ENCODE results near the gene NT5C1A.
A peak's percentile ranks its signal among the peaks of the same experiment; 100 is the strongest.

The NT5C1A gene

DNA sequence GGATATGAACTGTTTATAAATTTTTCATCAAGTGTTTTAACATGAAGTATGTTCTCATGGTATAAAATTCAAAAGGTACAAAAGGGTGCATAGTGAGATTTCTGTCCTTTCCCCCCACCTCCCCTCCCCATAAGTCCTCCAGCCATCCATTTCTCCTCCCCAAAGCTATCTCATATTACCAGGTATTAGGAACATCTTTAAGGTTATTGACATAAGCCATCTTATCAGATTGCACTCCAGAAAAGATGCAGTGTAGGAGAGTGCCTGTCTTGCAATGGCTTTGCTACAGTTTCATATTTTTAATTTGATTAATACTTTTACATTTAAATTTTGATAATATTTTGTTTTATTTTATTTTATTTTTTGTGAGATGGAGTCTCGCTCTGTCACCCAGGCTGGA lies 32.9 kb upstream of the NT5C1A start:
- H3K27me3 ChIP-seq: no peaks in the 10 kb centered on the region
- no peak for TF ChIP-seq Cebpa-rat (IDR thresholded peaks at IDR 0.05)
- no peak overlapping the region for H3K4me2 ChIP-seq
- no peak overlapping the region for H3K27ac ChIP-seq
- no peak overlapping the region for H3K9ac ChIP-seq
- 0 out of 22 replicates have a peak, but pooled peaks cover 0 to 6% (median 0%) of the 10 kb centered on the region in 11 experiments for H3K9me3 ChIP-seq (replicated peaks in 1 of 11)
- no peaks in the 10 kb centered on the region for H3K36me3 ChIP-seq
- no peaks in the 10 kb centered on the region for H4K20me1 ChIP-seq
- H3K4me3 ChIP-seq: no peak overlapping the region
- H3K4me1 ChIP-seq: peaks cover 0 to 25% (median 14%) of the 10 kb centered on the region in 10 experiments; a peak in 17 of 20 replicates

GRCh38 chr1:39701049-39701439 lies 29.1 kb upstream of the NT5C1A start:
- no peak overlapping the region for H3K9ac ChIP-seq
- H4K20me1 ChIP-seq: no peaks in the 10 kb centered on the region
- H3K4me3 ChIP-seq: no peak overlapping the region
- H3K36me3 ChIP-seq: no peaks in the 10 kb centered on the region
- no peaks in the 10 kb centered on the region for H3K9me3 ChIP-seq (replicated peaks in 1 of 11)
- H3K4me2 ChIP-seq: no peak overlapping the region
- TF ChIP-seq Cebpa-rat (IDR thresholded peaks at IDR 0.05): no peak
- no peaks in the 10 kb centered on the region for H3K27me3 ChIP-seq
- H3K4me1 ChIP-seq: peaks cover 0 to 10% (median 6%) of the 10 kb centered on the region in 10 experiments; a peak in 17 of 20 replicates
- H3K27ac ChIP-seq: no peak overlapping the region

DNA sequence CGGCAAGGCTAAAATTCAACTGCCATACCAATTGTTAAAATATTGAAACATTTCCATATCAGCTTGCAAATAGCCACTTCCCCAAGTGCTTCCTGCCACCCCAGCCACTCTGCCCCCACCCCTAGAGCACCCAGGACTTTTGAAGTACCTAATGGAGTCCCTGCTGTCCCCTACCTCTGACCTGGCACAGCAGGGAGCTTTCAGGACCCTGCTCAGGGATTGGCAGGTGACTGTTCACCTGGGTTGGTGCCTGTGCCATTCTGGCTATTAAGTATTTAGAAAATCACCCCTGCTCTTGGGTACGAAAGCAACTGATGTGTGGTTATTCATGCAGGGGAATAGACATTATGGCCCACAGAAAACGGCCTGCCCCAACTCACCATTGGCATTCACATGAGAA lies 28.4 kb upstream of the NT5C1A start:
- Histone ChIP-seq H3K36me3 (no peaks in the 10 kb centered on the region), H3K4me1 (peaks cover 0 to 3% (median under 1%) of the 10 kb centered on the region in 10 experiments; a peak in 10 of 20 replicates), H4K20me1 (no peaks in the 10 kb centered on the region), H3K27me3 (no peaks in the 10 kb centered on the region), H3K27ac (no peak overlapping the region), H3K4me2 (no peak overlapping the region), H3K9me3 (replicated peaks in 1 of 11) (no peaks in the 10 kb centered on the region), H3K9ac (no peak overlapping the region), H3K4me3 (no peak overlapping the region)
- TF ChIP-seq Cebpa-rat (IDR thresholded peaks at IDR 0.05): no peak

DNA sequence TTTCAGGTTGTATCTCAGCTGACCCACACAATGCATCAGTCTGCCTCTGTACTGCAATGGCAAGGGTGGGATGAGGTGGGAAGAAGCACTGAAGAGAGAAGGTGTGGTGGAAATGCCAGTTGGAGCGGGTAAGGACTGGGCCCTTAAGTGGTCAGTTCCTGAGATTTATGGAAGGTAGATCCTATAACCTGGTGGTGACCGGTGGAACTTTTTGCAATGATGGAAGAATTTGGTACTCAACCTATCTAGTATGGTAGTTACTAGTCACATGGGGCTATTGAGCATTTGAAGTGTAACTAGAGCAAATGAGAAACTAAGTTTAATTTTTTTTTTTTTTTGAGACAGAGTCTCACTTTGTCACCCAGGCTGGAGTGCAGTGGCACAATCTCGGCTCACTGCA lies 27.5 kb upstream of the NT5C1A start:
- Histone ChIP-seq H3K27ac (no peak overlapping the region), H4K20me1 (no peaks in the 10 kb centered on the region), H3K4me2 (no peak overlapping the region), H3K36me3 (no peaks in the 10 kb centered on the region), H3K4me3 (no peak overlapping the region), H3K9me3 (replicated peaks in 1 of 11) (no peaks in the 10 kb centered on the region), H3K9ac (no peak overlapping the region), H3K27me3 (no peaks in the 10 kb centered on the region), H3K4me1 (peaks cover 0 to 9% (median 0%) of the 10 kb centered on the region in 10 experiments; a peak in 4 of 20 replicates)
- TF ChIP-seq Cebpa-rat (IDR thresholded peaks at IDR 0.05): no peak

- H4K20me1 ChIP-seq: no peaks in the 10 kb centered on the region
- H3K36me3 ChIP-seq: no peaks in the 10 kb centered on the region
- no peaks in the 10 kb centered on the region for H3K27me3 ChIP-seq
- H3K4me2 ChIP-seq: no peak overlapping the region
- H3K9ac ChIP-seq: no peak overlapping the region
- H3K4me3 ChIP-seq: no peak overlapping the region
- no peak overlapping the region for H3K27ac ChIP-seq
- H3K4me1 ChIP-seq: peaks cover 0 to 9% (median 0%) of the 10 kb centered on the region in 10 experiments; a peak in 4 of 20 replicates
- TF ChIP-seq Cebpa-rat (IDR thresholded peaks at IDR 0.05): no peak
- no peaks in the 10 kb centered on the region for H3K9me3 ChIP-seq (replicated peaks in 1 of 11)
Observed at GRCh38 chr1:39698568-39698967, 26.7 kb upstream of the NT5C1A start.

GRCh38 chr1:39696448-39696847 lies 24.5 kb upstream of the NT5C1A start:
- no peak for TF ChIP-seq Cebpa-rat (IDR thresholded peaks at IDR 0.05)
- H3K4me3 ChIP-seq: no peak overlapping the region
- H4K20me1 ChIP-seq: no peaks in the 10 kb centered on the region
- H3K4me1 ChIP-seq: peaks cover 0 to 9% (median 3%) of the 10 kb centered on the region in 10 experiments; a peak in 11 of 20 replicates
- H3K27me3 ChIP-seq: peaks cover 0 to 12% (median 10%) of the 10 kb centered on the region in 11 experiments; a peak in 12 of 22 replicates
- H3K9me3 ChIP-seq (replicated peaks in 1 of 11): no peaks in the 10 kb centered on the region
- H3K4me2 ChIP-seq: no peak overlapping the region
- no peak overlapping the region for H3K9ac ChIP-seq
- no peak overlapping the region for H3K27ac ChIP-seq
- H3K36me3 ChIP-seq: no peaks in the 10 kb centered on the region

DNA sequence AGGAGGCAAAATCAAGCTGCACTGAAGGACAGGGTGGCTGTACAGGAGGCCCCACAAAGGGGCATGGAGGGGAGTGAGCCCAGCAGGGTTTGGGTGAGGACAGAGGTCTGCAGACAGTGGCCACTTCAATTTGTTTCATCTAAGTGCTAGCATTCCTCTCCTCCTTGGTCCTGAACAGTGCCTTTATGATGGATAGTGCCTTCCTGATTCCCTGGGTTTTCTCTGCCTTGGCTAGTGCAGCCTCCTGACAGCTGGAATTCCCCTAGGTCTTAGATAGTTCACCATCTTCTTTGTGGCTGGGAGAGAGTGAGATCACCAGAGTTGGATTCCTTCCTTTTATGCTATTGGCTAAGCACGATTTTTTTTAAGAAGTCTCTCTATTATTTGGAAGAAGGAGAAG lies 23.1 kb upstream of the NT5C1A start:
- no peak overlapping the region for H3K4me3 ChIP-seq
- peak overlapping the region in 2 of 11 experiments; percentile 42 to 52; a peak in 5 of 22 replicates for H3K4me2 ChIP-seq
- H4K20me1 ChIP-seq: peaks cover 0 to 6% (median 0%) of the 10 kb centered on the region in 11 experiments; a peak in 2 of 22 replicates
- H3K27me3 ChIP-seq: peaks cover 6 to 25% (median 21%) of the 10 kb centered on the region in 11 experiments; a peak in 17 of 22 replicates
- peaks cover 8 to 19% (median 12%) of the 10 kb centered on the region in 10 experiments; a peak in 19 of 20 replicates for H3K4me1 ChIP-seq
- H3K36me3 ChIP-seq: no peaks in the 10 kb centered on the region
- H3K9ac ChIP-seq: no peak overlapping the region
- no peaks in the 10 kb centered on the region for H3K9me3 ChIP-seq (replicated peaks in 1 of 11)
- no peak overlapping the region for H3K27ac ChIP-seq
- no peak for TF ChIP-seq Cebpa-rat (IDR thresholded peaks at IDR 0.05)

GRCh38 chr1:39694026-39694425 lies 22.1 kb upstream of the NT5C1A start:
- Histone ChIP-seq H3K27ac (no peak overlapping the region), H3K9me3 (replicated peaks in 1 of 11) (no peaks in the 10 kb centered on the region), H3K9ac (no peak overlapping the region), H4K20me1 (peaks cover 0 to 9% (median 0%) of the 10 kb centered on the region in 11 experiments; a peak in 2 of 22 replicates), H3K27me3 (peaks cover 7 to 28% (median 21%) of the 10 kb centered on the region in 11 experiments; a peak in 17 of 22 replicates), H3K36me3 (no peaks in the 10 kb centered on the region), H3K4me1 (peaks cover 14 to 24% (median 19%) of the 10 kb centered on the region in 10 experiments), H3K4me3 (no peak overlapping the region), H3K4me2 (no peak overlapping the region)
- TF ChIP-seq Cebpa-rat (IDR thresholded peaks at IDR 0.05): no peak

DNA sequence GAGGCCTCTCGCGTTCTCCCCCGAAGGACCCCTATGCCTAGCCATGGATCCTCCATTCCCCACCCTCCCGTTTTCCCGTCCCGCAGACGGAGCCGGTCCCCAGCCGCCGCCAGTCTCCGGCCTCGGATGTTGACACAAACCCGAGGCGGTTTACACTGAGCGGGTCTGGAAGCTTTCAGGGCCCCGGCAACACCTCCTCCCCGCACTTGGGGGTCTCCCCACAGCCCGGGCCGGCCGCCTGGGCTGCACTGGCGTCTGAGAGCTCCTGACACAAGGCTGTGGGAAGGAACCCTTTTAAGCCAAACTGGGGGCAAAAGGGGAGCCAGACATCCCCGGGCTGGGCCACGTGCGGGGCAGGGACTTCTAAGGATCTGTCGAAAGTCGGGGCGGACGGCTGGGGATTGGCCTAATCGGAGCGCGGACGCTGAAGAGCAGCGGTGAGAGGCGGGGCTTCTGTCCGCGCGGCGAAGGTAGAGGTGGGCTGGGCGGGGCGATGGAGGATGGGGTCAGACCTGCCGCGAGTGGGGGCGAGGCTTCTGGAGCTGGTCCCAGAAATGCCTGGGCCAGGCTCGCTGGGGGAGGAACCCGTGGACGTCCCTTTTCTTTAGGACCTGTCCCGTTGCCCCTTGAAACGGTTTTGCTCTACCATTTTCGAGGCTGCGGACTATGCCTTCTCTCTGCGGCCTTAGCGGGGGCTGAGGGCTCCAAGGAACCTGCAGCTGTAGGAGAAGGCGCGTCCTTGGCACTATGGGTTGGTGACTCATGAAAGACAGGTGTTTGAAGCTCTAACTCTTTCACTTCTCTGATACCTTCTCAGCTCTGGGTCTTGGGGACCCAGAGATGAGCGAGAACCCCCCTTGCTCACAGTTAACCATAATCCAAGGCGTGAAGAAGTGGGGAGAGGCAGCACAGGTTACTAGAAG lies 20.5 kb upstream of the NT5C1A start:
- TF ChIP-seq Cebpa-rat (IDR thresholded peaks at IDR 0.05): no peak
- Histone ChIP-seq H3K4me1 (peaks cover 14 to 29% (median 21%) of the 10 kb centered on the region in 10 experiments), H4K20me1 (peaks cover 0 to 9% (median 0%) of the 10 kb centered on the region in 11 experiments; a peak in 2 of 22 replicates), H3K27ac (no peak overlapping the region), H3K4me2 (peak overlapping the region in 4 of 11 experiments; percentile 93 to 97 (median 94); a peak in 5 of 22 replicates), H3K27me3 (peaks cover 7 to 28% (median 21%) of the 10 kb centered on the region in 11 experiments; a peak in 17 of 22 replicates), H3K36me3 (no peaks in the 10 kb centered on the region), H3K9me3 (replicated peaks in 1 of 11) (no peaks in the 10 kb centered on the region), H3K9ac (no peak overlapping the region), H3K4me3 (no peak overlapping the region)
